Measurements from ENCODE around the gene FSD1. TPM values are rescaled to one million over a fixed set of nuclear protein-coding genes. Genes with fewer than 3 reads are reported as not detected.

FSD1 gene
- total RNA-seq, 4 donors from 2014 or later, result 0.67 TPM; not detected in 3

GRCh38 chr19:4371247-4372164, 67.1 kb downstream of the FSD1 start:
- Histone ChIP-seq H3K4me1 (peaks cover 6 to 93% (median 88%) of the 10 kb centered on the region in 3 donors), H3K4me3 (no peak overlapping the region), H3K27me3 (no peaks in the 10 kb centered on the region), H3K27ac (peak overlapping the region in 3 of 4 donors; percentile 87 to 91 (median 87)), H3K9me3 (no peaks in the 10 kb centered on the region), H3K36me3 (peaks cover 0 to 12% of the 10 kb centered on the region in 2 donors)
- 66 to 75% methylated on average over 2 to 11 of the region's 31 CpGs for WGBS, 2 donors (ENCODE audit: low coverage in 1 of 2)
- TF ChIP-seq EP300 (IDR thresholded peaks at IDR 0.05) (no peak), POLR2A (IDR thresholded peaks at IDR 0.05) (no peak), CTCF (IDR thresholded peaks at IDR 0.05) (no peak), POLR2AphosphoS5 (IDR thresholded peaks at IDR 0.05) (no peak)
- no peak for ATAC-seq

- Histone ChIP-seq H3K36me3 (peaks cover 0 to 3% of the 10 kb centered on the region in 2 donors), H3K4me1 (peaks cover 10 to 100% (median 97%) of the 10 kb centered on the region in 3 donors), H3K27me3 (no peaks in the 10 kb centered on the region), H3K9me3 (no peaks in the 10 kb centered on the region), H3K4me3 (no peak overlapping the region), H3K27ac (peak overlapping the region in 3 of 4 donors; percentile 87 to 91 (median 87))
- no peak for ATAC-seq
- no peak for TF ChIP-seq POLR2A (IDR thresholded peaks at IDR 0.05)
- no peak for TF ChIP-seq CTCF (IDR thresholded peaks at IDR 0.05)
- no peak for TF ChIP-seq POLR2AphosphoS5 (IDR thresholded peaks at IDR 0.05)
- no peak for TF ChIP-seq EP300 (IDR thresholded peaks at IDR 0.05)
- 67 to 86% methylated on average over 4 to 6 of the region's 22 CpGs for WGBS, 2 donors (ENCODE audit: low coverage in 1 of 2)
These were observed 68.0 kb downstream of the FSD1 start for GRCh38 chr19:4372165-4373012.

GRCh38 chr19:4373013-4373367, 68.6 kb downstream of the FSD1 start:
- H3K27ac ChIP-seq, result peak overlapping the region in 3 of 4 donors; percentile 87 to 91 (median 87)
- peaks cover 10 to 100% (median 93%) of the 10 kb centered on the region in 3 donors for H3K4me1 ChIP-seq
- no peak overlapping the region for H3K4me3 ChIP-seq
- H3K9me3 ChIP-seq, result no peaks in the 10 kb centered on the region
- H3K27me3 ChIP-seq, result no peaks in the 10 kb centered on the region
- H3K36me3 ChIP-seq, result no peaks in the 10 kb centered on the region
- ATAC-seq, result no peak
- TF ChIP-seq POLR2A (IDR thresholded peaks at IDR 0.05) (no peak), EP300 (IDR thresholded peaks at IDR 0.05) (no peak), CTCF (IDR thresholded peaks at IDR 0.05) (no peak), POLR2AphosphoS5 (IDR thresholded peaks at IDR 0.05) (no peak)
- WGBS, 2 donors (ENCODE audit: low coverage in 1 of 2), result 68 to 80% methylated on average over 4 to 7 of the region's 8 CpGs

Other genes starting within 250 kb of the FSD1 start
- gene ZBTB7A, start 237.7 kb upstream of the FSD1 start, total RNA-seq, result 100 to 1,000 TPM in 1 of 4 donors, 10 to 100 TPM in 3; 65.6 to 122 (median 82.4) TPM
- 100 to 1,000 TPM in 1 of 4 donors, 10 to 100 TPM in 3; 53.3 to 112 (median 69.7) TPM for gene MAP2K2, start 180.5 kb upstream of the FSD1 start, total RNA-seq
- not detected for gene CREB3L3, start 151.0 kb upstream of the FSD1 start, total RNA-seq
- gene SIRT6, start 122.0 kb upstream of the FSD1 start, total RNA-seq, result 10 to 100 TPM; 10.0 to 35.0 (median 27.1) TPM
- 1 to 10 TPM in 3 of 4 donors, under 1 TPM in 1; 0.12 to 2.6 (median 1.2) TPM for gene ANKRD24, start 121.9 kb upstream of the FSD1 start, total RNA-seq
- 1 to 10 TPM in 1 of 4 donors, under 1 TPM in 2, not detected in 1; 0.54 to 8.2 (median 0.96) TPM for gene EBI3, start 75.1 kb upstream of the FSD1 start, total RNA-seq
- 10 to 100 TPM; 20.0 to 24.6 (median 21.6) TPM for gene YJU2, start 57.5 kb upstream of the FSD1 start, total RNA-seq
- not detected for gene SHD, start 25.3 kb upstream of the FSD1 start, total RNA-seq
- gene TMIGD2, start 2.2 kb upstream of the FSD1 start, total RNA-seq, result under 1 TPM in 2 of 4 donors, not detected in 2; 0.35 to 0.67 TPM
- 1 to 10 TPM in 3 of 4 donors, not detected in 1; 1.4 to 5.6 (median 4.9) TPM for gene STAP2, start 34.2 kb downstream of the FSD1 start, total RNA-seq
- 1 to 10 TPM; 4.7 to 7.5 (median 6.0) TPM for gene MPND, start 39.0 kb downstream of the FSD1 start, total RNA-seq
- gene SH3GL1, start 95.9 kb downstream of the FSD1 start, total RNA-seq, result 10 to 100 TPM; 48.2 to 67.7 (median 53.0) TPM
- 10 to 100 TPM in 1 of 4 donors, 1 to 10 TPM in 3; 2.4 to 11.9 (median 7.4) TPM for gene CHAF1A, start 98.0 kb downstream of the FSD1 start, total RNA-seq
- gene UBXN6, start 153.2 kb downstream of the FSD1 start, total RNA-seq, result 100 to 1,000 TPM in 1 of 4 donors, 10 to 100 TPM in 3; 62.6 to 130 (median 80.6) TPM
- 10 to 100 TPM; 33.3 to 49.5 (median 36.2) TPM for gene HDGFL2, start 167.7 kb downstream of the FSD1 start, total RNA-seq
- gene PLIN4, start 213.9 kb downstream of the FSD1 start, total RNA-seq, result 100 to 1,000 TPM in 1 of 4 donors, 10 to 100 TPM in 3; 66.0 to 145 (median 87.5) TPM
- gene PLIN5, start 230.6 kb downstream of the FSD1 start, total RNA-seq, result 10 to 100 TPM in 2 of 4 donors, 1 to 10 TPM in 1, under 1 TPM in 1; 0.49 to 24.3 (median 11.2) TPM
- 1 to 10 TPM in 2 of 4 donors, not detected in 2; 2.1 to 8.5 TPM for gene LRG1, start 235.4 kb downstream of the FSD1 start, total RNA-seq